Right hindlimb (tissue), 1 donor: ENCODE results near the gene CD99L2.
"Not testable (repeated sequence)": the region's sequence is repeated elsewhere in the genome, so short reads cannot be mapped to it uniquely, and the experiment has no call there.

ENCODE experiments used
- DNase-seq: peaks from one replicate; pipeline ENCODE4 v3.0.0-alpha.2; 2018

The CD99L2 gene

DNA sequence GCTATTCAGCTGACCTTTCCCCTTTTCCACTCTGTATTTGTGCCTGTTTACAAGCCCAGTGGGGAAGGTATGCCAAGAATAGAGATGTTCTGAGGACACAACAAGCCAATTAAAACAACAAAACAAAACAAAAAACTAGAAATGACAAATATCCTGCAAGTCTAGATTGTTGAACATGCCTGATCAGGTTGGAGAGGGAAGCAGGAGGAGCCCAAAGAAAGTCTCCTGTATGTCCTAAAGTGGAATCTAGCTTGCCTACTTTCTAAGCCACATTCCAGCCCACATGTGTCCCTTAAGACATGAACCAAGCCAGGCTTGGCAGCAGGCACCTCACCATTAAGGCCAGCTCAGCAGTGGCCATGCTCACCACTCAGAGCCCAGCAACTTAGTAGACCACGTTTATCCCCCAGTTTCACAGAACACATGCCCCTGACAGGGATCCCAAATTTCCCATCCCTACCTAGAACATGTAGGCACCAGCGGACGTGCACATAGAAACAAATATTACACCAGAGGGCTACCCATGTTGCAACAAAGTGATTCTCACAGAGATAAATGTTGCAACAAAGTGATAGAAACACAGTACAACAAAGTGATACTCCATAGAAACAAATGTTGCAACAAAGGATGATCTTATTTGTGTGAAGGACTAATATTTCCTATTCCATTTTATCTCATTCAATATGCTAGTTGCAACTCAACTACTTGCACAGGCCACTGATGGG, 48.3 kb downstream of the CD99L2 start:
- DNase-seq, result no peak

- no peak for DNase-seq
These were observed 49.0 kb downstream of the CD99L2 start for GRCh38 chrX:150849486-150849885.

DNA sequence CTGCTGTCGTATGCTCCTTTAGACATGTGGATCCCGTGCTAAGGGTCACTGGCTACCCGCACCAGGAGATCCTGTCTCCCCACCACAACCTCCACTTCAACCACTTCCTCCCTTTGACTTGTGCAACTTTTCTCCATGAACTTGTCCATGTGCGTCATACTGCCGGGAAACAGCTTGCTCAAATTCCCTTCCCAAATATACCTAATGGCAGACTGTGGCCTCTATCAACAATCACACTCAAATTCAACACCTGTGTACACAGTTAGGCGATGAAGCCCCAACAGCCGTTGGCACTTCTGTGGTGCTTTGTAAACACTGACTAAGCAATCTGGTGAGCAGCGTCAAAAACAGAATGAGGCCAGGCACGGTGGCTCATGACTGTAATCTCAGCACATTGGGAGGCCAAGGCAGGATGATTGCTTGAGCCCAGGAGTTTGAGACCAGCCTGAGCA, 49.5 kb downstream of the CD99L2 start:
- DNase-seq, result no peak

DNA sequence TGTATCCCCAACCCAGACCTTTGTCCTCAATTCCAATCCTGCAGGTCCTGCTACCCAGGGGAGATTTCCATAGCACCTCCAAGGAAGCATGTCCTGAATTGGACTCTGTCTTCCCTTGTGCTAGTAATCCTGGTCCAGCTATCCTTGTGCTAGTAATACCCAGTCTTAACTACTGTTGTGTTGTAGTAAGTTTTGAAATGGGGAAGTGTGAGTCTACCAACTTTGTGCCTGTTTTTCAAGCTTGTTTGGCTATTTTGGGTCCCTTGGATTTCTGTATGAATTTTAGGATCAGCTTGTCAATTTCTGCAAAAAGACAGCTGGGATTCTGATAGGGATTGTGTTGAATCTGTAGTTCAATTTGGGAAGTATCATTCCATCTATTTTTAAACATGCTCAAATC, 51.4 kb downstream of the CD99L2 start:
- no peak for DNase-seq

DNA sequence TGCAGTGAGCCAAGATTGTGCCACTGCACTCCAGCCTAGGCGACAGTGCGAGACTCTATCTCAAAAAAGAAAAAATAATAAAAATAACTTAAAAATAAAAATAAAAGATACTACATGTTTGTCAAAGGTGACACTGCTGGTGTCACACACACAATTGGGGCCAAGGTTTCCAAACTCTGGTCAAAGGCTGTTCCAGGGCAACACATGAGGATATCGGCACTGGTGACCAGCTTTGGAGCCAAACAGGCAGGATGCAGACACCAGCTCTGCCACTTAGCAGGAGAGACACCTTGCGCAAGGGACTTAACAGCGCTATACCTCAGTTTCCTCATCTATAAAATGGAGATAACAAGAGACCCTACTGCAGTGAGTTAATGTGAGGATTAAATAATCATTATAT, 52.3 kb downstream of the CD99L2 start:
- no peak for DNase-seq

DNA sequence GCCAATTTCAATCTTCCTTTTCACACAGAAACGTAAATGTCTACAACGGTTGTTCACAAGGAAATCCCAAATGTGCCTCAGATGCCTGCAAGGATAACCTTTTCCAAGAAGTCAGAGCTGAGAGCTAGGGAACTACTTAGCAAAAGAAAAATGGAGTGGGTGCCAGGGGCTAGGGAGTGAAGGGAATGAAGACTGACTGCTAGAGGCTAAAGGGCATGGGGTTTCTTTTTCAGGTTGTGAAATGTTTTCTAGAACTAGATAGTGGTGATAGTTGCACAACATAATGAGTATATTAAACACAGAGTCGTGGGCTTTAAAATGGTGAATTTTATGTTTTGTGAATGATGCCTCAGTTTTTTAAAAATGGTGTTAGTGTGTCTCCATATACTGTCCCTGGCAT, 53.4 kb downstream of the CD99L2 start:
- no peak for DNase-seq

- no peak for DNase-seq
These were observed 54.5 kb downstream of the CD99L2 start for GRCh38 chrX:150844016-150844415.

DNA sequence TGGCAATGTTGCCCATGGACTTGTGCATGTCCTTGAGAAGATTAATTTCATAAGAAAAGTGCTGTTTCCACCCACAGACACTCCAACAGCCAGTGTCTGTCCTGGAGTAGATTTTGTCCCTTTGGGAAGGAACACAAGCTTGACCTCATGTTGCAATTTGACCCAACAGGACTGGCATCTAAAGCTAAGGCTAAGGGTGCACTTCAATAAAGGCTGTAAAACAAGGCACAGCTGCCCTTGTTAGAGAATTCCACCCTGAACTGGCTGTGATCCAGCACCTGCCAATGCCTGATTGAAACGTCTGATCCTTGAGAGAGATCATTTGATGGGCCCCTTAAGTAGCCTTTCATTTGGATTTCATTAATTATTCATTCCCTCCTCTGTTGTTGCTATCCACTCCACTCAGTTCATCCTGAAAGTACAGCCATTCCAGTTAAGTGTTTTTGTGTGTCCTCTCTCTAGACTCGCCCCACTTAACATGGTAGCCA, 56.2 kb downstream of the CD99L2 start:
- no peak for DNase-seq

- DNase-seq, result no peak
These were observed 56.8 kb downstream of the CD99L2 start for GRCh38 chrX:150841456-150842197.

DNA sequence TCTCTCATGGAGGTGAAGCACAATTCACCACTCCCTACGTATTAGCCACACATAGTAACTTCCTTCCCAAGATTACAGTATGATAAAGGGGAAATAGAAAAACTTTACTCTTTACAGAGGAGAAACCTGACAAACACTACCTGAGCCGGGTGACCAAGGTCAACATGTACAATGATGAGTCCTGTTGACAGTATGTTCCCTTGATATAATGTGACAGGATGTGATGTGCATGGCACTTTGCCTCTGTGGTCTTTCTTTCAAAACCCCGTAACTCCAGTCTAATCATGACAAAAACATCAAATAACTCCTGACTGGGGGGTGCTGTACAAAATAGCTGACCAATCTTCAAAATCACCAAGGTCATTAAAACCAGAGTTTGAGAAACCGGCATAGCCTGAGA, 60.6 kb downstream of the CD99L2 start:
- no peak for DNase-seq

GRCh38 chrX:150834695-150835094, 63.8 kb downstream of the CD99L2 start:
- DNase-seq, result no peak

DNA sequence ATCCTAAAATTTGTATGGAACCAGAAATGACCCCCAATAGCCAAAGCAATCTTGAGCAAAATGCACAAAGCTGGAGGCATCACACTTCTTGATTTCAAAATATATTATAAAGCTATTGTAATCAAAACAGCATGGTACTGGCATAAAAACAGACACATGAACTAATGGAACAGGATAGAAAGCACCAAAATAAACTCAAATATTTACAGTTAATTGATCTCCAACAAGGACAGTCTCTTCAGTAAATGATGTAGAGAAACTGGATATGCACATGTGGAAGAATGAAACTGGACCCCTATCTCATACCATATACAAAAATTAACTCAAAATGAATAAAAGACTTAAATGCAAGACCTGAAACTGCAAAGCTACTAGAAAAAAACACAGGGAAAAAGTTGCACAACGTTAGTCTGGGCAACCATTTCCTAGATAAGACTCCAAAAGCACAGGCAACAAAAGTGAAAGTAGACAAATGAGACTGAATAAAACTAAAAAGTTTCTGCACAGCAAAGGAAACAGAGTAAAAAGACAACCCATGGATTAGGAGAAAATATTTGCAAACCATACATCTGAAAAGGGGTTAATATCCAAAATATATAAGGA, 64.9 kb downstream of the CD99L2 start:
- no peak for DNase-seq

- DNase-seq, result no peak
These were observed 66.6 kb downstream of the CD99L2 start for GRCh38 chrX:150831863-150832262.

DNA sequence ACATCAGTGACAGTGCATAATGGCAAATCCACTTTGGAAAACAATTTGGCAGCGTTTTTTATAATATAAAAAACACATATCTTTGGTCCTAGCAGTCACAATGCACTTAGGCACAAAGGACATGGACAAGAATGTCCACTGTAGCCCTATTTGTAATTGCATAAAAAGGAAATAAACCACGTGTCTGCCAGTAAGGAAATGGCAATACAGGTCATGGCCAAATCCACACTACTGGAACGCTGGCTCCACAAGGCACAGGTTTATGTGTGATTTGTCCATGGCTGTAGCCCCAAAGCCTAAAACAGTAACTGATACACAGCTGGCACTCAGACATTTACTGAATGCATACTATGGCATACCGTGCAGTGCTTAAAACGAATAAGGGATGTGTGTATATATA, 69.7 kb downstream of the CD99L2 start:
- DNase-seq, result no peak

DNA sequence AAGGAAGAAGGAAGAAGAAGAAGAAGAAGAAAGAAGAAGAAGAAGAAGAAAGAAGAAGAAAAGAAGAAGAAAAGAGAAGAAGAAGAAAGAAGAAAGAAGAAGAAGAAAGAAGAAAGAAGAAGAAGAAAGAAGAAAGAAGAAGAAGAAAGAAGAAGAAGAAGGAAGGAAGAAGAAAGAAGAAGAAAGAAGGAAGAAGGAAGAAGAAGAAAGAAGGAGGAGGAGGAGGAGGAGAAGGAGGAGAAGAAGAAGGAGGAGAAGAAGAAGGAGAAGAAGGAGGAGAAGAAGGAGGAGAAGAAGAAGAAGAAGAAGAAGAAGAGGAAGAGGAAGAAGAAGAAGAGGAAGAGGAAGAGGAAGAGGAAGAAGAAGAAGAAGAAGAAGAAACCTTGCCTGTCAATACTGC, 74.1 kb downstream of the CD99L2 start:
- DNase-seq, result not testable (repeated sequence)

- DNase-seq, result not testable (repeated sequence)
These were observed 74.6 kb downstream of the CD99L2 start for GRCh38 chrX:150823826-150824225.

DNA sequence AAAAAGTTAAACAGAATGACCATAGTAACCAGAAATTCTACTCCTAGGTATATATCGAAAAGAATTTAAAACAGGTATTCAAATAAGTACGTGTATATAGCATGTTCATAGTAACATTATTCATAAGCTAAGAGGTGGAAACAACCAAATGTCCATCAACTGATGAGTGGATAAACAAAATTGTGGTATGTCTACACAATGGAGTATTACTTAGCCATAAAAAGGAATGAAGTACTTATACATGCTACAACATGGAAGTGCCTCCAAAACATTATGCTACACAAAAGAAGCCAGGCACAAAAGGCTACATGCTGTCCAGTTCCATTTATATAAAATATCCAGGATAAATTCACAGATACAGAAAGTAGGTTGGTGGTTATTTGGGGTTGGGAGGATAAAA, 76.5 kb downstream of the CD99L2 start:
- DNase-seq, result no peak

DNA sequence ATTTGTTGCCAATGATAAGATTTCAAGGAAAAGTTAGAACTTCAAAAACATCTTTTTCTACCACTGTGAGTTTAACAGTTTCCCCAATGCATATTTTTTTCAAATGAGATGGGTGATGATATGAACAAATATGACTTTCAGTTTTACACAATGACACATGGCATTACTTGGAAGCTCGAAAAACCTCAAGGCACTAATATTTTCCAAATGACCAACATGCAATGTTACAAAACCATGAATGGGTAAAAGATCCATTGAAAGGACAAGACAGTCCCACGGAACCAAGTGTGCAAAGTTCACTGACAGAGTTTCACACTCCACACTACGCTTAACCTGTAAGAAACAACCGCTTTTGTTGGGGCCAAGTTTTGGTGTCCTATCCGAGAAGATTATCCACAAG, 84.5 kb downstream of the CD99L2 start:
- no peak for DNase-seq

DNA sequence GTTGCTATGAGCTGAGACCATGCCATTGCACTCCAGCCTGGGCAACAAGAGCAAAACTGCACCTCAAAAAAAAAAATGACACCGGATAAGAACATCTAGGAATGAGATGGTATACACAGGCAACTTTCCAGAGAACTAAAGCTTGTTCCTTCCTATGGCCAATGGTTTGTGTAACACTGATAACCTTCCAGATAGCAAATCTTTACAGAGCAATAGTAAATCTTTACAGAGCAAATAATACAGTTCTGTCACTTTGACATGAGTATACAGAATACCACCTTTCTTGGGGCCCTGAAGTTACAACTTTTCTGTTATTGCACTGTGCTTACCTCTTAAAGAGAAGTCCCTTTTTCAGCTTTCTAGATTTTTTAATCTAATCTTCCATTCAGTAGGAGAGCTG, 91.6 kb downstream of the CD99L2 start:
- no peak for DNase-seq

- no peak for DNase-seq
These were observed 92.7 kb downstream of the CD99L2 start for GRCh38 chrX:150805736-150806135.

DNA sequence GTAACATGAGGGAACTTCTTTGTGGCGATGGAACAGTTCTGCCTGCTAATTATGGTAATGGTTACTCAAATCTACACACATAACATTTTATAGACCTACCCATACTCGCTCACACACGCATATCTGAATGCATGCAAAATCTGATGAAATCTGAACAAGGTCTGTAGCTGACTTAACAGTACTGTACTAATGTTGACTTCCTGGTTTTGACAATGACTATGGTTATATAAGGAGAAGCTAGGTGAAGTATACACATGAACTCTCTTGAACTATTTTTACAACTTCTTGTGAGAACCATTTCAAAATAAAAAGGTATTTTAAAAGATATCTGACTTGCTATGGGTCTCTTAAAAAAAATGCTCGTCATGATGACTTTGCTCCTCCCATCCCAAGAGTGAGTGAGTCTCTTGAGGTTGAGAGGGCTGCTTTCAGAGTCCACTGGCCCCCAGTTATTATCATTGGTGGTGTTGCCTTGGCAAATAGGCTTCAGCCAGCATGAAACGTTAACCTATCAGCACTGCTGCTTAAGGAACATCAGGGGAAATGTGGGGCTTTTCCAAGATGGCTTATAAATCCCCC, 105.4 kb downstream of the CD99L2 start:
- no peak for DNase-seq

- DNase-seq, result no peak
These were observed 108.4 kb downstream of the CD99L2 start for GRCh38 chrX:150790021-150790420.

DNA sequence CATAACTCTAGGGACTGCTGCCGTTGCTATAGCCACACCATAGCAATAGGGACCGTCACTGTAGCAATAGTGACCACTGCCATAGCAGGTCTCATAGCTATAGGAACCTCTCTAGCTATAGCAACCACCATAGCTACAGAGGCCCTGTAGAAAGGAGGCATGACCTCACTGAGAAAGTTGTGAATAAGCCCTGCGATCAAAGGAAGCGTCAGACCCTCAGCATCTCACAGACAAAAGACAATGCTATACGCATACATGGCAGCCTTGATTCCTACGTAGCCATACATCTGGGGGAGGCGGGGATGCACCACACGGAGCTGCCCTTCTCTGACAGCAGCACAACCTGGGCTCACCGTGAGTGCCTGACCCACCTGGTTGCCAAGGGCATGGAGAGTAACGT, 116.8 kb downstream of the CD99L2 start:
- no peak for DNase-seq

DNA sequence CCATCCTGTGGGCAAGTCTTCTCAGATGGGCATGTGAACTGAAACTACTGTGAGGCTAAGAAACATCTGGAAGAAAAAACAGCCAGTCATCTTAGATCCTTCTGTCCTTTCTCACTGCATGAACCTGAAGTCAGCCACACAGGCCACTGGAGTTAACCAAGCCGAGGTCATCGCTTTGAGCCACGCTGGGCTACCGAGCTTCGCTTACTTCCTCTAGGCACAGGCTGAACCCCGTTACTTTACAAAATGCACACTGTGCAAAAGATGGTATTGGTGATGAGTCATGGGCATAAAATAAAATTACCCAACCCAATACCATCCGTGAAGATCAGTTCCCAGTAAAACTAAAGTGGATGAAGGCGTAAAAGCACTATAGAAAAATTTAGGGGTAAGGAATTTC, 119.1 kb downstream of the CD99L2 start:
- DNase-seq, result no peak
